ENCODE data around the gene FAM181A. TPM values are rescaled to one million over a fixed set of nuclear protein-coding genes. Genes with fewer than 3 reads are reported as not detected.

The FAM181A gene
- total RNA-seq, 4 donors from 2014 or later = not detected

GRCh38 chr14:93935213-93935612, 8.1 kb downstream of the FAM181A start:
- H3K27me3 ChIP-seq = peaks cover 9% of the 10 kb centered on the region
- peaks cover 0 to 49% (median 9%) of the 10 kb centered on the region in 3 donors for H3K4me1 ChIP-seq
- H3K36me3 ChIP-seq = peaks cover 0 to 86% of the 10 kb centered on the region in 2 donors
- peak overlapping the region in 3 of 4 donors; percentile 32 to 72 (median 66) for H3K27ac ChIP-seq
- H3K4me3 ChIP-seq = no peak overlapping the region
- WGBS, 2 donors (ENCODE audit: low coverage in 1 of 2) = 64% methylated on average over 3 to 7 of the region's 8 CpGs
- H3K9me3 ChIP-seq = no peaks in the 10 kb centered on the region
- no peak for ATAC-seq
- TF ChIP-seq POLR2AphosphoS5 (IDR thresholded peaks at IDR 0.05) (no peak), POLR2A (IDR thresholded peaks at IDR 0.05) (no peak), EP300 (IDR thresholded peaks at IDR 0.05) (no peak)
- TF ChIP-seq, protein P1, sequence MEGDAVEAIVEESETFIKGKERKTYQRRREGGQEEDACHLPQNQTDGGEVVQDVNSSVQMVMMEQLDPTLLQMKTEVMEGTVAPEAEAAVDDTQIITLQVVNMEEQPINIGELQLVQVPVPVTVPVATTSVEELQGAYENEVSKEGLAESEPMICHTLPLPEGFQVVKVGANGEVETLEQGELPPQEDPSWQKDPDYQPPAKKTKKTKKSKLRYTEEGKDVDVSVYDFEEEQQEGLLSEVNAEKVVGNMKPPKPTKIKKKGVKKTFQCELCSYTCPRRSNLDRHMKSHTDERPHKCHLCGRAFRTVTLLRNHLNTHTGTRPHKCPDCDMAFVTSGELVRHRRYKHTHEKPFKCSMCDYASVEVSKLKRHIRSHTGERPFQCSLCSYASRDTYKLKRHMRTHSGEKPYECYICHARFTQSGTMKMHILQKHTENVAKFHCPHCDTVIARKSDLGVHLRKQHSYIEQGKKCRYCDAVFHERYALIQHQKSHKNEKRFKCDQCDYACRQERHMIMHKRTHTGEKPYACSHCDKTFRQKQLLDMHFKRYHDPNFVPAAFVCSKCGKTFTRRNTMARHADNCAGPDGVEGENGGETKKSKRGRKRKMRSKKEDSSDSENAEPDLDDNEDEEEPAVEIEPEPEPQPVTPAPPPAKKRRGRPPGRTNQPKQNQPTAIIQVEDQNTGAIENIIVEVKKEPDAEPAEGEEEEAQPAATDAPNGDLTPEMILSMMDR (IDR thresholded peaks at IDR 0.05) = no peak

GRCh38 chr14:93936245-93936644, 9.1 kb downstream of the FAM181A start:
- Histone ChIP-seq H3K4me3 (no peak overlapping the region), H3K36me3 (peaks cover 0 to 76% of the 10 kb centered on the region in 2 donors)
- TF ChIP-seq, protein P1 (IDR thresholded peaks at IDR 0.05) = peak in 3 of 4 experiments; percentile 18 to 32 (median 31)
- no peak for TF ChIP-seq EP300 (IDR thresholded peaks at IDR 0.05)

DNA sequence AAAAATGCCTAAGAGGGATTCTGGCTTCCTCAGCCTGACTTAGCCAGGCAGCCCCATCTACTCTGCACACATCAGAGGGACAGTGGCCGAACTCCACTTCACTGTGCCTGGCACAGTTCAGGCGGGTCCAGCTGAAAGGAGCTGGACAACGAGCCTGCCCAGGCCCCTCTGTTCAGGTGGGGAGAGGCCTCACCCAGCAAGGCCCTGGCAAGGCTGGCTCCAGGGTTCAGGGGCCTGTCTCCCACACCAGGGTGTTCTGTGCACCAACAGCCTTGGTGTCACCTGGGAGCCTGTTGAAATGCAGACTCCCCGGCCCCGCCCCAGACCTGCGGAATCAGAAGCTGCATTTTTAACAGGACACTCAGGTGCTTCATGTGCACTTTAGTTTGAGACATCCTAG, 9.8 kb downstream of the FAM181A start:
- peaks cover 0 to 66% (median 9%) of the 10 kb centered on the region in 3 donors for H3K4me1 ChIP-seq
- peaks cover 9% of the 10 kb centered on the region for H3K27me3 ChIP-seq
- H3K9me3 ChIP-seq = no peaks in the 10 kb centered on the region
- H3K36me3 ChIP-seq = peaks cover 0 to 69% of the 10 kb centered on the region in 2 donors
- no peak overlapping the region for H3K4me3 ChIP-seq
- H3K27ac ChIP-seq = peak overlapping the region in 3 of 4 donors; percentile 32 to 72 (median 67)
- no CpG with 5 or more reads among the region's 6 CpGs for WGBS, 2 donors (ENCODE audit: low coverage in 1 of 2)
- TF ChIP-seq POLR2AphosphoS5 (IDR thresholded peaks at IDR 0.05) (no peak), EP300 (IDR thresholded peaks at IDR 0.05) (no peak), POLR2A (IDR thresholded peaks at IDR 0.05) (no peak)
- TF ChIP-seq, protein P1 (IDR thresholded peaks at IDR 0.05) = no peak
- ATAC-seq = no peak

More at GRCh38 chr14:93936245-93936644, 9.1 kb downstream of the FAM181A start:
- H3K27ac ChIP-seq = peak overlapping the region in 3 of 4 donors; percentile 32 to 72 (median 67)
- WGBS, 2 donors (ENCODE audit: low coverage in 1 of 2) = 0 to 30% methylated on average over 2 to 4 of the region's 5 CpGs
- peaks cover 0 to 60% (median 9%) of the 10 kb centered on the region in 3 donors for H3K4me1 ChIP-seq
- no peak for ATAC-seq
- H3K9me3 ChIP-seq = no peaks in the 10 kb centered on the region
- peaks cover 9% of the 10 kb centered on the region for H3K27me3 ChIP-seq

DNA sequence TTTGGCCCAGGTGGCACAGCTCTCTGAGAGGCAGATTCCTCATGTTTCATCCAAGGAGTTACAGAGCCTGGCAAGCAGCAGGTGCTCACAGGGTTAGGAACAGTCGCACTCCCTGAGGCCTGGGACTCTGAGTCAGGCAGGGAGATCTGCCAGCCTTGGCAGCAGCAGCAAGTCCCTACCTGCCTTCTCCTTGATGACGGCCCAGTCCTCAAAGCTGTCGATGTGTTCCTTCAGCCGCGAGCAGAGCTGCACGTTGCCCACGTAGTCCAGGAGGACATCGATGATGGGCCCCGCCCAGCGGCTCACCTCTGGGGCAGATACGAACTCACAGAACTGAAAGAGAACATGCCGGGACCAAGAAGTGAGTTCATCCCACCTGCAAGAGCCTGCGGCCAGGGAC, 10.4 kb downstream of the FAM181A start:
- Histone ChIP-seq H3K9me3 (no peaks in the 10 kb centered on the region), H3K4me3 (no peak overlapping the region), H3K36me3 (peaks cover 0 to 69% of the 10 kb centered on the region in 2 donors), H3K4me1 (peaks cover 0 to 72% (median 9%) of the 10 kb centered on the region in 3 donors), H3K27me3 (peaks cover 9% of the 10 kb centered on the region), H3K27ac (peak overlapping the region in 3 of 4 donors; percentile 32 to 72 (median 67))
- ATAC-seq = no peak
- WGBS, 2 donors (ENCODE audit: low coverage in 1 of 2) = no CpG with 5 or more reads among the region's 13 CpGs
- TF ChIP-seq POLR2AphosphoS5 (IDR thresholded peaks at IDR 0.05) (no peak), EP300 (IDR thresholded peaks at IDR 0.05) (no peak), POLR2A (IDR thresholded peaks at IDR 0.05) (no peak)
- TF ChIP-seq, protein P1 (IDR thresholded peaks at IDR 0.05) = no peak

DNA sequence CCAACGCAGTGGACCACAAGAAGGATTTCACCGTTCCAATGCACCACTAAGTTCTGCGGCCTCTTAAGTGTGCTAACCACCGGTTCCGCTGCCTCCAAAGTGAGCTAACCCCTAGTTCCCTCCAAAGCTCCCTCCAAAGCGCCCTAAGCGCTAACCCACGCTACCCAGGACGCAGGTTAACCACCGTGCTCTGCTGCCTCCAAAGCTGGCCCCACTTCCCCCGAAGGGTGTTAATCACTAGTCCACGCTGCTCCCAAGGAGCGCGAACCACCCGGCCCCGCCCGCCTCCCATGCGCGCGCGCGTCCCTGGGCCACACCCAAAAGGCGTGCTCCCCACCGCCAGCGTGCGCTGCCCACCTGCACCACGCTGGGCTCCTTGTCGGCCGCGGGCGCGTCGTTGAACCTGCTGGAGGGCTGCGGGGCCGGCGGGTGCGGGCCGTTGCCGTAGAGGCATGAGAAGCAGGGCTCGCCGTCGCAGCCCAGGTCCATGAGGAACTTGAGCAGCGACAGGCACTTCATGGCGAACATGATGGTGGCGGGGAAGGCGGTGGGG, 11.7 kb downstream of the FAM181A start:
- Histone ChIP-seq H3K27me3 (peaks cover 9% of the 10 kb centered on the region), H3K4me3 (peak overlapping the region in 1 of 2 donors; percentile 40), H3K27ac (peak overlapping the region in 3 of 4 donors; percentile 75 to 92 (median 84))

More for the DNA sequence above, 11.7 kb downstream of the FAM181A start:
- Histone ChIP-seq H3K9me3 (no peaks in the 10 kb centered on the region), H3K4me1 (peaks cover 0 to 73% (median 9%) of the 10 kb centered on the region in 3 donors), H3K36me3 (peaks cover 0 to 69% of the 10 kb centered on the region in 2 donors)
- TF ChIP-seq POLR2A (IDR thresholded peaks at IDR 0.05) (no peak), EP300 (IDR thresholded peaks at IDR 0.05) (no peak), POLR2AphosphoS5 (IDR thresholded peaks at IDR 0.05) (no peak)
- TF ChIP-seq, protein P1 (IDR thresholded peaks at IDR 0.05) = no peak
- no peak for ATAC-seq
- WGBS, 2 donors (ENCODE audit: low coverage in 1 of 2) = 60 to 100% methylated on average over 1 to 2 of the region's 46 CpGs
